GM18951 (cell line): ENCODE results near the gene PIK3R5.
"Not testable (repeated sequence)": the region's sequence is repeated elsewhere in the genome, so short reads cannot be mapped to it uniquely, and the experiment has no call there.

Experiments used
- POLR2A ChIP-seq: IDR thresholded peaks from 4 replicates; pipeline ENCODE4 v1.6.1; 2011; ENCODE audit warnings: mild to moderate bottlenecking; ENCODE audit not compliant: insufficient read length, insufficient read depth; ENCODE audit errors: extremely low read depth
- in situ Hi-C: fragments of 300-500 bp; cut with MboI; formaldehyde crosslinking; loops from one replicate; pipeline ENCODE4 v1.12.0; 2022; ENCODE audit warnings: low sequenced_read_pairs, mixed read lengths, inconsistent platforms; ENCODE audit not compliant: unreplicated experiment

Gene PIK3R5

DNA sequence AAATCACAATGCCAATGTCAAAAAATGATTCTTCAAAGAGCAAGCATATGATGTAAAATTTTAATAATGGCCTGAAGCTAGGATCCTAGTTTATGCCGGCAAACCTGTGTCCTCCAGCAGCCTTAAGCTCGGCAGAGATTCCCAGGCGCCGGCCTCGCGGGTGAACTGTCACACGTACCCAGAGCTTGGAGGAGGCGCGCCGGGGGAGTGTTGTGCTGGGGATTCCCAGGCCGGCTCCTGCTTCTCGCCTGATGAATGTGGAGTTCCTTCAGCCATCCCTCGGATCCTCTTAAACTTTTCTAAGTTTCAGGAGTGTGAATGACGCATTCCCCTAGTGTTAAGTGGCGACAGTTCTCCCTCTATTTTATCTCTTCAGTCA is 36.7 kb upstream of the PIK3R5 start:
- no peak for TF ChIP-seq POLR2A
- in situ Hi-C loops, result loop anchor here (25.0 kb wide), 1 partner anchor 440 kb away; no protein-coding TSS in a partner anchor

DNA sequence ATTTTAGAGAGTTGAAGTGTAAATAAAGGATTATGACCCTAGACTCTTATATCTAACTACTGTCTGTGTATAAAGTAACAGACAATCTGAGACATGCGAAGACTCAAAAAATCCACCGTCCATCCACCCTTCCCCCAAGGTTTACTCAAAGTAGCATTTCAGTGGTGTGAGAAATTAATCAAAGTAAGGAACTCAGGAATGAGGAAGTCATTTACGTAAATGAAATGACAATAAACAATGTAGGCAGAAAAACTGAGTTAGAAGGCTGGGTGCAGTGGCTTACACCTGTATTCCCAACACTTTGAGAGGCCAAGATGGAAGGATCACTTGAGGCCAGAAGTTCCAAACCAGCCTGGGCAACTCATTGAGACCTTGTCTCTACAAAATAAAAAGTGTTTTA is 36.1 kb upstream of the PIK3R5 start:
- in situ Hi-C loops, result loop anchor here (25.0 kb wide), 1 partner anchor 439 kb away; no protein-coding TSS in a partner anchor
- no peak for TF ChIP-seq POLR2A

DNA sequence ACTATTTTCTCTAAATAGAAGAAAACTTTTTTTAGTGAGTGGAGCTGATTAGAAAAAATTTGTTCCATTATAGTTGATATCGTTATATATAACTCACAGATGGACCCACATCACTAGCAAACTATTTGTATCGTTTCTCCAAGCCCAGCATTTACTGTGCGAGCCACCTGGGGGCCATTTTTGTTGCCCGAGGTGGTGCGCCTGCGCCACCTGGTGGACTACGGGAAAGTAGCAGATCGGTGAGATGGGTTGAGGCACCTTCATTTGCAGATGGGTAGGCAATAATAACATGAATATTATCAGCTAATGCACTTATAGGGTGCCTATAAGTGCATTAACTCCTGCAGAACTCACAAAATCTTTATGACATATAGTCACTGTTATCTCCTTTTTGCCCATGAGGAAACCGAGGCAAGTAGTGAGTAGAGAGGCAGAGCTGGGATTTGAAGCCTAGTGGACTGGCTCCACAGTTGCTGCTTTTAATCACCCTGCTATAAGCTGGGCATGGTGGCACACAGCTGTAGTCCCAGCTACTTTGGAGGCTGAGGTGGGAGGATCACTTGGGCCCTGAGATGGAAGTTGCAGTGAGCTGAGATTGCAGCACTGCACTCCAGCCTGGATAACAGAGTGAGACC is 32.6 kb upstream of the PIK3R5 start:
- no peak for TF ChIP-seq POLR2A
- in situ Hi-C loops, result no loop called here

DNA sequence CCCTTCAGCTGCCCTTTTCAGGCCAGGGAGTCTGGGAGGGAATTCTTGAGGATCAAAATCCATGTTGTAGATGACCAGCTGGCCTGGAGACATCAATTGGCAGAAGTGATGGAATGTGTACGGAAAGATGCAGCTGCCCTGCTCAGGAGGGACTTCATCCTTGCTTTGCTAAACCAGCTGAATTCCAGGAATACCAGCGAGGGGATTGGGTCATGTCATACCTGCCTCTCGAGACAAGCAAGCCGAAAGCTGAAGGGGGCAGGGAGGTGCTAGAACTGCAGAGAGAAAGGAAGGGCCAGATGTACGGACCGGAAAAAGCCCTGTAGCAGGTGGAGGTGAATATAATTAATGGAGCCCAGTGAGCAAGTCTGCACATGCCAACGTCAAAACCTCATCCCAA is 30.2 kb upstream of the PIK3R5 start:
- in situ Hi-C loops, result no loop called here

DNA sequence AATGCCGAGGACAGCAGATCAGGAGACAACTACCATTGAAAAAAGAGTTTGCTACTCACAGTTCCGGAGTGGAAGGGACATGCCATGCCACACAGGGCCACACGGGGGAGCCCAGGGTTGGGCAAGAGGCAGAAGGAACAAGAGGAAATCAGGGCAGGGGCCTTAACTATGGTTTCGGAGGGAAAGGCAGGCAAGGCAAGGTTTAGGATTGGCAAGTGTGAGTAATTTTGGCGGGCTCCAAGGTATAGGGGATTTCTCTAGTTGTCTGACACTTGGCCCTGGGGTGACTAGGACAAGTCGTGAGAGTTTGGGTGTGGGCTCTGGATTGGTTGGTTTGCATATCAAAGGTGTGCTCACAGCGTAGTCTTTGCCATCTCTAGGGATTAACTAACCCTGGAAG is 28.8 kb upstream of the PIK3R5 start:
- in situ Hi-C loops, result no loop called here
- no peak for TF ChIP-seq POLR2A

More for the DNA sequence above, 30.2 kb upstream of the PIK3R5 start:
- no peak for TF ChIP-seq POLR2A

DNA sequence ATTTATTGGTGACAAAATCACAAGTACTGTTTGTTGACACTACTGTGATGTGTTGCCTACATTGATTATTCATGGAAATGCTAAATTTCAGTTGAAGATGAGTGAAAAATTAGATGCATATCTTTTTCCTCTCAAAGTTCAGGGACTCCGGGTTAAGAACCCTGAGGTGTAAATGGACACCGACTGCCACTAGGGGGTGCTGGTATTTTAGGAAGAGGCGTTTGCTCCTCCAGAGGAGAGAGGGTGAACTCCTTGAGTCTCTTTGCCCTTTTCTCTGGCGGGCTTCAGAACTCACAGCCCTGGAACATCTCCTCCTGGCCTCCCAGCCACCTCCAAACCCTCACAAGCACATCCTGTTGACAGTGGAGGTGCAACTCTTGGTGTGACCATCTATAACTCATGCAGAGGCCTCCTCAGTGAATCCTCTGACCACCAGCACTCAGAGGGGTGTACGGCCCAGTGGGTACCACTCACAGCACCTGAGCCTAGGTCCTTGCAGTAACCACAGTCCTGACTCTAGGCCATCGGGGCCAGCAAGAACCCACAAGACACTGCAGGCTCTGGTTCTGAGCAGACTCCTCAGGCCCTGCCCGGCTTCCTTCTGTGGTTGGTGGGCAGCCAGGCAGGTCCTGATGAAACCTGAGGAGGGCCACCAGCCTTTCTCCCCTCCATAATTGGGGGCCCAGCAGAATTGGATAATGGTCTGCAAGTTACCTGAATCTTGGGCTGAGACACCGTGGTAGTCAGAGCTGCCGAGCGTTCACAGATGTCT is 26.2 kb upstream of the PIK3R5 start:
- in situ Hi-C loops, result no loop called here
- no peak for TF ChIP-seq POLR2A

DNA sequence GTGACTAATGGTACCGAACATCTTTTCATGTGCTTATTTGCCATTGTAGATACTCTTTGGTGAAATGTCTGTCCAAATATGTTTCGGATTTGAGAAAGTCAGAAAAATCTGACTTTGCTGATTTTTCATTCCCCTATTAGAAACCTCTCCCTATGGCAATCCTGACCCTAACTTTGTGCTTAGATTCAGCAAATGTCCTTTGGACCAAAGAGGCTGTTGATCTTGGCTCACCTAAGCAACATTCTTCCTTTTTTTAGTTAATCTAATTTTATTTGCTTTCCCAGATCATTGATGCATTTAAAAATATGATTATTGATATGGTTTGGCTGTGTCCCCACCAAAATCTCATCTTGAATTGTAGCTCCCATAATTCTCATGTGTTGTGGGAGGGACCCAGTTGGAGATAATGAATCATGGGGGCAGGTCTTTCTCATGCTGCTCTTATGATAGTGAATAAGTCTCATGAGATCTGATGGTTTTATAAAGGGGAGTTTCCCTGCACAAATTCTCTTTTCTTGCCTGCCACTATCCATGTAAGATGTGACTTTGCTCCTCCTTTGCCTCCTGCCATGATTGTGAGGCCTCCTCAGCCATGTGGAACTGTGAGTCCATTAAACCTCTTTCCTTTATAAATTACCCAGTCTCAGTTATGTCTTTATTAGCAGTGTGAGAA is 22.9 kb upstream of the PIK3R5 start:
- in situ Hi-C loops, result not testable (repeated sequence)

DNA sequence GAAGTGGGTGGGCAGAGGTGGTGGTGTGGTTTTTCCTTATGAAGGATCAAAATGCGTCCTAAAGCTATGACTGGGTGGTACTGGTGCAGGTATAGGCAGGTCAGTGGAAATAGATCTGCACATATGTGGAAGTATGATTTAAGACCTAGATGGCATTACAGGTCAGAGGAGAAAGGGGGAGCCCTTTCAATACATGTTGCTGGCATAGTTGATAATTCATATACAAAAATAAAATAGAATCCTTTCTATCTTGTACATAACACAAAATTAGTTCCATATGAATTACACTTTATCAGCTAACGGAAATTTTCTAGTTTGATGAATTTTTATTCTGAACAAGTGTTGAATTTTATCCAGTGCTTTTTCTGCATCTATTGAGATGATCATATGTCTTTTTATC is 20.8 kb upstream of the PIK3R5 start:
- TF ChIP-seq POLR2A, result no peak
- in situ Hi-C loops, result no loop called here

DNA sequence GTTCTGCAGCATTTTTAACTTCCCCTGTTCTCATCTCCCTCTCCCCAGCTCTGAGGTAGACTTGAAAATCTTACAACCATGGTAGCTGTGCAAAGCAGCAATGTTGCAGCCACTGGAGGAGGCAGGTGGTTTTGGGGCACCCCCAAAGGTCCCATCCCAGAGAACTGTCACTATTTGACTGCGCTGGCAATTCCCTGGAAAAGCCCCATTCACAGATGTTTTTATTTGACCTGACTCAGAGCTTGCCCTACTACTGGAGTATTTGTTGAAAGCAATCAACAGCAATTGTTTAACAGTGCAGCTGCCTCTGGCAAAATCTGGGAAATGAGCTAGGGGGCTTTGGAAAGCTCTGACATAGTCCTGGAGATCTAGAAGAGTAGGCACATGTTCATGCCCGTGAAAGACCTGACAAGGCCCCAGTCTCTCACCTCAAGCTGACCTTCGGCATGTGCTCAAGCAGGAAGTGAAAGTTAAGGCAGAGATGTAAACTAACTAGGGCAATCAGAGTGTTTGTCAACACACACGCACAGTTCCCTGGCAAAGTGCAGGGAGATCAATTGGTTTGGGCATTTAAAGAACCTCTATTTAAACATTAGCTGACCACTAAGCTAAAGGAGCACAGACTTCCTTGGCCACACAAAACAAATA is 19.7 kb upstream of the PIK3R5 start:
- in situ Hi-C loops, result no loop called here
- TF ChIP-seq POLR2A, result no peak

DNA sequence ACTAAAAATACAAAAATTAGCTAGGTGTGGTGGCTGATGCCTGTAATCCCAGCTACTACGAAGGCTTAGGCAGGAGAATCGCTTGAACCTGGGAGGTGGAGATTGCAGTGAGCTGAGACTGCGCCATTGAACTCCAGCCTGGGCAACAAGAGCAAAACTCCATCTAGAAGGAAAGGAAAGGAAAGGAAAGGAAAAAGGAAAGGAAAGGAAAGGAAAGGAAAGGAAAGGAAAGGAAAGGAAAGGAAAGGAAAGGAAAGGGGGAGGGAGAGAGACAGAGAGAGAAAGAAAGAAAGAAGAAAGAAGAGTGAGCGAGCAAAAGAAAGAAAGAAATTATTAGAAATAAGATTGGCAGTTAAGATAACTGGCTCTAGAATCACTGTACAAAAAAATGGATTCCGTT is 18.7 kb upstream of the PIK3R5 start:
- in situ Hi-C loops, result not testable (repeated sequence)

DNA sequence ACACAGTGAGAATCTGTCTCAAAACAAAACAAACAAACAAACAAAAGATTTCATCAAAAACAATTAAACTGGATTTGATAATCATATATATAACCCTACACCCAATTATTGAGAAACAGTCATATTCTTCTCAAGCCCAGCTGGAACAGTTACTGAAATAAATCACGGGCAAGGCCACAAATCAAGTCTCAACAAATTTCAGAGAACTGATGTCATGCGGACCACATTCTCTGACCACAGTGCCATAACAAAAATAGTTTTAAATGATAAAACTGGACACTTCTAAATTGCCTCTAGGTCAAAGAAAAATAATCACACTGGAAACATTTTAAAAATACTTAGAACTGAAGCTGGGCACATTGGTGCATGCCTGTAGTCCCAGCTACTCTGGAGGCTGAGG is 15.9 kb upstream of the PIK3R5 start:
- in situ Hi-C loops, result no loop called here
- no peak for TF ChIP-seq POLR2A

DNA sequence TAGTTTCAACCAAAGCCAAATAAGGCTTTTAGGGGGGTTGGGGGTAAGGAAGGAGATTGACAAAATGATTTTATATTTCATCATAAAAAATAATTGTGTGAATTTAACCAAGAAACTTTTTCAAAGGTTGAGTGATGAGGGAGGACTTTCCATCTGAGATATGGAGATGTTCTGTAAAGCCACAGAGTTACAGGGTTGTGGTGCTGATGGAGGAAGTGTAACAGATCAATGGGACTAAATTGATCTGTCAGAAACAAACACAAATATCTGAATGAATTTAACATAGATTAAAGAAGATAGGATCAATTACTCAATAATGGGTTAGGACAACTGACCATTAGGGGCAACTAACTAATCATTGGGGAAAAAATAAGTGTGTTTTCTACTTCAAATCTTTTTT is 14.2 kb upstream of the PIK3R5 start:
- TF ChIP-seq POLR2A, result no peak
- in situ Hi-C loops, result no loop called here

DNA sequence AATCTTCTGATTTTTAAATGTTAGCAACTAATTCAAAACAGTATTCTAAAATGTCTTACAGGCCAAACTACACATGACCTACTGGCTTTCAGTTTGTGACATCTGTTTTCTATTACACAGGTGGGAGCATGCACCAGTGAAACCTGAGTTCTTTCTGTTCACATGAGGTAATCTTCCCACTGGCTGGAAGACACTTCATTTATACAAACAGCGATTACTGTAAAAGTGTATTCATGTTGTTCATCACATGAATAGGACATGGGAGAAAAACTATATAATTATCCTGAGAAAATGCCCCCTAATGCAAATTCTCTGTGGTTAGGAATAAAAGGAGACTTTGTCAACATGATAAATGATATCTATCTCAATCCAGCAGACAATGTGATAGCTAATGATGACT is 11.1 kb upstream of the PIK3R5 start:
- in situ Hi-C loops, result no loop called here
- no peak for TF ChIP-seq POLR2A

DNA sequence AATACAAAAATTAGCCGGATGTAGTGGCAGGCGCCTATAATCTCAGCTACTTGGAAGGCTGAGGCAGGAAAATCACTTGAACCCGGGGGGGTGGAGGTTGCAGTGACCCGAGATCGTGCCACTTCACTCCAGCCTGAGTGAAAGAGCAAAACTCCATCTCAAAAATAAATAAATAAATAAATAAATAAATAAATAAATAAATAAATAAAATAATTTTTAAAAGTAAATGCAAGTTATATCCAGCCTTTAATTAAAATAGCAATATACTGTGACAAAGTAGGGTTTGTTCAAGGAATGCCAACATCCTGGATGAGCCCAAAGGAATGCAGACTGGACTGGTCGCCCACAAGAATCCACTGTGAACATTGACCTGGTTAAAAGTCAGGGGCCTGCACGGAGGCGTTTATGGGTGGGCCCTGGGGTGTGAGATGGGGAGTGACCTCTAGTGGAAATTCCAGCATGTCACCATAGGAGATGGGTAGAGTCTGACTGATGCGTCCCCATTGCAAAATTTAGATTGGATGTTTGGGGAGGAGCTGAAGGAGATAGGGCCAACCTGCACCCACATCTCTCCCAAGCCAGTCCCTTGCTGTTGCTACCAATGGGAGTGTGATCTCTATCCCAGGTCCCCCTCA is 9.7 kb upstream of the PIK3R5 start:
- in situ Hi-C loops, result no loop called here
- TF ChIP-seq POLR2A, result no peak
